ENCODE data around the gene YTHDC1. TPM values are rescaled to one million over a fixed set of nuclear protein-coding genes. Genes with fewer than 3 reads are reported as not detected.
"Not testable (repeated sequence)": the region's sequence is repeated elsewhere in the genome, so short reads cannot be mapped to it uniquely, and the experiment has no call there.

Gene YTHDC1
- polyA plus RNA-seq (2013, experiment 1 of 2; ENCODE audit: insufficient read length): 45.1 TPM
- 41.2 TPM for polyA plus RNA-seq (2013, experiment 2 of 2; ENCODE audit: insufficient read length)

- DNase-seq: peak; percentile 96
Measured at GRCh38 chr4:68349649-68350360, at the start of gene YTHDC1. Gene YTHDC1, minus strand, starts transcription at chr4:68350090. Its CDS starts 337 bp downstream, at chr4:68349753.

GRCh38 chr4:68399306-68399705 is 49.4 kb upstream of the YTHDC1 start:
- no peak for DNase-seq

- no peak for DNase-seq
Measured at GRCh38 chr4:68396756-68397155, 46.9 kb upstream of the YTHDC1 start.

- DNase-seq: no peak
Measured at GRCh38 chr4:68391436-68391835, 41.5 kb upstream of the YTHDC1 start.

GRCh38 chr4:68390205-68390935 is 40.5 kb upstream of the YTHDC1 start:
- no peak for DNase-seq

- not testable (repeated sequence) for DNase-seq
Measured at GRCh38 chr4:68389386-68389913, 39.6 kb upstream of the YTHDC1 start.

GRCh38 chr4:68388347-68388865 is 38.5 kb upstream of the YTHDC1 start:
- DNase-seq: no peak

GRCh38 chr4:68385267-68385666 is 35.4 kb upstream of the YTHDC1 start:
- no peak for DNase-seq

GRCh38 chr4:68383115-68383514 is 33.2 kb upstream of the YTHDC1 start:
- DNase-seq: no peak

GRCh38 chr4:68378226-68378625 is 28.3 kb upstream of the YTHDC1 start:
- DNase-seq: no peak

- DNase-seq: peak; percentile 45
Measured at GRCh38 chr4:68375667-68376559, 26.0 kb upstream of the YTHDC1 start.

GRCh38 chr4:68373513-68373912 is 23.6 kb upstream of the YTHDC1 start:
- peak; percentile 82 for DNase-seq

- peak; percentile 12 for DNase-seq
Measured at GRCh38 chr4:68372588-68372987, 22.7 kb upstream of the YTHDC1 start.

- peak; percentile 65 for DNase-seq
Measured at GRCh38 chr4:68369142-68369805, 19.4 kb upstream of the YTHDC1 start.

GRCh38 chr4:68368691-68369131 is 18.8 kb upstream of the YTHDC1 start:
- DNase-seq: peak; percentile 77

- DNase-seq: no peak
Measured at GRCh38 chr4:68367835-68368234, 17.9 kb upstream of the YTHDC1 start.

GRCh38 chr4:68366600-68366999 is 16.7 kb upstream of the YTHDC1 start:
- no peak for DNase-seq

- DNase-seq: no peak
Measured at GRCh38 chr4:68365068-68365467, 15.2 kb upstream of the YTHDC1 start.

GRCh38 chr4:68361146-68361589 is 11.3 kb upstream of the YTHDC1 start:
- DNase-seq: peak; percentile 18

- no peak for DNase-seq
Measured at GRCh38 chr4:68360231-68360968, 10.5 kb upstream of the YTHDC1 start.

GRCh38 chr4:68359508-68359907 is 9.6 kb upstream of the YTHDC1 start:
- no peak for DNase-seq
